SU-DHL-6 (cell line): ENCODE results near the gene RNASET2.
A peak's percentile ranks its signal among the peaks of the same experiment; 100 is the strongest.

Source experiments
- H2AFZ ChIP-seq: fragments of 200-600 bp; sonication (generic); 2 replicates; pipeline ENCODE4 v1.6.1; 2014; ENCODE audit warnings: low read depth, mild to moderate bottlenecking, moderate library complexity, mixed read lengths, antibody characterized with exemption, low read length; ENCODE audit not compliant: severe bottlenecking
- H3F3A ChIP-seq: fragments of 200-600 bp; shearing (Covaris generic); 2 replicates; pipeline ENCODE4 v1.6.0; 2016; ENCODE audit warnings: antibody characterized with exemption, mild to moderate bottlenecking; ENCODE audit not compliant: insufficient read depth
- H3K27ac ChIP-seq: fragments of 200-600 bp; sonication (generic); 2 replicates; pipeline ENCODE4 v1.5.1; 2016; ENCODE audit warnings: low read depth, mild to moderate bottlenecking, low read length, moderate library complexity, mixed read lengths
- H3K27me3 ChIP-seq: fragments of 200-600 bp; sonication (generic), shearing (Covaris generic); 2 replicates; pipeline ENCODE4 v1.6.0; 2014; ENCODE audit warnings: mild to moderate bottlenecking, low read length
- H3K36me3 ChIP-seq: fragments of 200-600 bp; sonication (generic); 2 replicates; pipeline ENCODE4 v1.6.1; 2014; ENCODE audit warnings: mild to moderate bottlenecking, low read length, mixed read lengths
- H3K4me2 ChIP-seq: fragments of 300-600, 200-600 bp; shearing (Covaris generic), sonication (generic); 2 replicates; pipeline ENCODE4 v1.6.0; 2014; ENCODE audit warnings: low read length, low read depth, mild to moderate bottlenecking; ENCODE audit not compliant: poor library complexity, severe bottlenecking
- H3K4me3 ChIP-seq: fragments of 200-600 bp; sonication (generic); 2 replicates; pipeline ENCODE4 v1.5.1; 2014; ENCODE audit warnings: antibody characterized with exemption, low read length, mild to moderate bottlenecking, mixed read lengths; ENCODE audit not compliant: insufficient read depth, poor library complexity, severe bottlenecking
- H3K79me2 ChIP-seq: fragments of 200-600 bp; sonication (generic); 2 replicates; pipeline ENCODE4 v1.6.1; 2014; ENCODE audit warnings: mild to moderate bottlenecking, low read length, moderate library complexity; ENCODE audit not compliant: insufficient read depth
- H3K9ac ChIP-seq: fragments of 200-600 bp; sonication (generic); 2 replicates; pipeline ENCODE4 v1.7.0; 2014; ENCODE audit warnings: mild to moderate bottlenecking, low read length
- H3K9me2 ChIP-seq: fragments of 200-600 bp; sonication (generic); replicated peaks from 2 replicates; pipeline ENCODE4 v1.6.1; 2014; ENCODE audit warnings: low read length; ENCODE audit not compliant: insufficient read depth
- H3K9me3 ChIP-seq: fragments of 200-600 bp; sonication (generic); 2 replicates; pipeline ENCODE4 v1.6.1; 2014; ENCODE audit warnings: low read length, mixed read lengths; ENCODE audit not compliant: insufficient read depth
- H4K20me1 ChIP-seq: fragments of 200-600 bp; sonication (generic); 2 replicates; pipeline ENCODE4 v1.6.1; 2014; ENCODE audit warnings: low read depth, mild to moderate bottlenecking, antibody characterized with exemption, low read length, moderate library complexity, mixed read lengths
- EZH2phosphoT487 ChIP-seq: fragments of 200-600 bp; sonication (generic), shearing (Covaris generic); conservative IDR thresholded peaks from 2 replicates; pipeline ENCODE4 v1.6.1; 2018; ENCODE audit warnings: mild to moderate bottlenecking, antibody characterized with exemption, low read length, moderate library complexity, mixed read lengths
- TF ChIP-seq, protein P1 (sequence below): fragments of 200-600 bp; sonication (generic); IDR thresholded peaks from one replicate; pipeline ENCODE4 v1.5.1; 2017; ENCODE audit warnings: antibody characterized with exemption, mild to moderate bottlenecking, low read length, moderate library complexity; ENCODE audit not compliant: insufficient read depth, poor library complexity, severe bottlenecking

The RNASET2 gene

DNA sequence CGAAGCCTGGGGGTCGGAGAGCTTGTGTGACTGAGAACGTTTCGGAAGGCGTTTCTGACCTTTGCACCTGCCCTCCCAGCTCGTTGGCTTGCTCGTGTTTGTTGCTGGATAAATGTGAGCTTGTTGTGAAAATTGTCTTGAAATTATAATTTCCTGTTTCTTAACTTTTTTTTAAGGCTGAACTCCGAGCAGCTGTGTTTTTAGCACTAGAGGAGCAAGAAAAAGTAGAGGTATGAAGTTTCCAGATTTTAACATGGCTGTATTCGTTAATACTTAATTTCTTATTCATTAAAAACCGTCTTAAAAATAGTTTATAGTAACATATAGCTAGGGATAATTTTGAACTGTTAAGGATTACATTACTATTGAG is 43.5 kb upstream of the RNASET2 start:
- Histone ChIP-seq H4K20me1 (peaks cover 18% of the 10 kb centered on the region), H3K27ac (peak overlapping the region; percentile 71), H3K4me3 (peak overlapping the region; percentile 96), H3K79me2 (peaks cover 87% of the 10 kb centered on the region), H2AFZ (peak overlapping the region; percentile 69), H3K9me3 (no peaks in the 10 kb centered on the region), H3K9me2 (no peaks in the 10 kb centered on the region), H3K27me3 (no peaks in the 10 kb centered on the region), H3K4me2 (peak overlapping the region; percentile 100), H3F3A (peaks cover 15% of the 10 kb centered on the region; the same call in 1 of the 2 replicates), H3K36me3 (peaks cover 32% of the 10 kb centered on the region), H3K9ac (peak overlapping the region; percentile 96)
- TF ChIP-seq, protein P1, sequence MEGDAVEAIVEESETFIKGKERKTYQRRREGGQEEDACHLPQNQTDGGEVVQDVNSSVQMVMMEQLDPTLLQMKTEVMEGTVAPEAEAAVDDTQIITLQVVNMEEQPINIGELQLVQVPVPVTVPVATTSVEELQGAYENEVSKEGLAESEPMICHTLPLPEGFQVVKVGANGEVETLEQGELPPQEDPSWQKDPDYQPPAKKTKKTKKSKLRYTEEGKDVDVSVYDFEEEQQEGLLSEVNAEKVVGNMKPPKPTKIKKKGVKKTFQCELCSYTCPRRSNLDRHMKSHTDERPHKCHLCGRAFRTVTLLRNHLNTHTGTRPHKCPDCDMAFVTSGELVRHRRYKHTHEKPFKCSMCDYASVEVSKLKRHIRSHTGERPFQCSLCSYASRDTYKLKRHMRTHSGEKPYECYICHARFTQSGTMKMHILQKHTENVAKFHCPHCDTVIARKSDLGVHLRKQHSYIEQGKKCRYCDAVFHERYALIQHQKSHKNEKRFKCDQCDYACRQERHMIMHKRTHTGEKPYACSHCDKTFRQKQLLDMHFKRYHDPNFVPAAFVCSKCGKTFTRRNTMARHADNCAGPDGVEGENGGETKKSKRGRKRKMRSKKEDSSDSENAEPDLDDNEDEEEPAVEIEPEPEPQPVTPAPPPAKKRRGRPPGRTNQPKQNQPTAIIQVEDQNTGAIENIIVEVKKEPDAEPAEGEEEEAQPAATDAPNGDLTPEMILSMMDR: no peak
- TF ChIP-seq EZH2phosphoT487: no peak

DNA sequence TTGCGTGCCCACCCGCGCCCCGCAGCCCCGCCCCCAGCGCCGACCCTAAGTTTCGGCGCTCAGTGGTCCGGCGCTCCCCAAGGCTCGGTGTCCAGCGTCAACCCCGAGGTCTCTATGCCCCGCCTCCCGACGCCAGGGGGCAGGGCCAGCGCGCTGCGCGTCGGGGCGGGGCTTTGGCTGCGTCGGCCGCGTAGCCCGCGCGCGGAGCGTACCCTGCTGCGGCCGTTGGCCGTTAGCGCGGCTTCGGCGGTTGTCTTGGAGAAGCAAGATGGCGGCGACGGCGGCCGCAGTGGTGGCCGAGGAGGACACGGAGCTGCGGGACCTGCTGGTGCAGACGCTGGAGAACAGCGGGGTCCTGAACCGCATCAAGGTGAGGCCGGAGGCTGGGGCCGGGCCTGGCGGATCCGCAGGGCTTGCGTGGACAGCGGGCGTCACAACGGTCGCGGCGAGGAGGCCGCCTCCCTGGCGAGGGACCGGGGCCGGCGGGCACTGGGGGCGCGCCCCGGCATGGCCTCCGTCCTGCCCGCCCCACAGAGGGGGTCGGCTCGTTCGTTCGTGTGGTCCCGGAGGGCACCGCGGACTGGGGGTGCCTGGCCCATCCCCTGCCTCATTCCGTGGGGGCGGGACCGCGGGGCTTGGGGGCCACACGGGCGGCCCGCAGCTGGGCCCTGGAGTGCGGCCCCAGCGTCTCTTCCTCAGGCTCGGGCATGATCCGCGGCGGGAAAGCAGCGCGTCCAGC is 43.0 kb upstream of the RNASET2 start, which contains the start of gene CEP43:
Gene CEP43, plus strand, starts transcription at position 253 of the 739 bp plus-strand sequence. Its CDS starts 16 bp downstream, at position 269.
- no peaks in the 10 kb centered on the region for H3K27me3 ChIP-seq
- H3K9ac ChIP-seq: peak within 1 kb of the TSS; percentile 96
- peaks cover 15% of the 10 kb centered on the region; the same call in 1 of the 2 replicates for H3F3A ChIP-seq
- H3K4me2 ChIP-seq: peak within 1 kb of the TSS; percentile 100
- no peaks in the 10 kb centered on the region for H3K9me2 ChIP-seq
- H3K27ac ChIP-seq: peak within 1 kb of the TSS; percentile 80
- no peaks in the 10 kb centered on the region for H3K9me3 ChIP-seq
- peaks cover 26% of the 10 kb centered on the region for H3K36me3 ChIP-seq
- peak within 1 kb of the TSS; percentile 96 for H3K4me3 ChIP-seq
- TF ChIP-seq, protein P1: no peak
- no peak for TF ChIP-seq EZH2phosphoT487
- peaks cover 20% of the 10 kb centered on the region for H4K20me1 ChIP-seq
- peaks cover 87% of the 10 kb centered on the region for H3K79me2 ChIP-seq
- H2AFZ ChIP-seq: peak within 1 kb of the TSS; percentile 77

DNA sequence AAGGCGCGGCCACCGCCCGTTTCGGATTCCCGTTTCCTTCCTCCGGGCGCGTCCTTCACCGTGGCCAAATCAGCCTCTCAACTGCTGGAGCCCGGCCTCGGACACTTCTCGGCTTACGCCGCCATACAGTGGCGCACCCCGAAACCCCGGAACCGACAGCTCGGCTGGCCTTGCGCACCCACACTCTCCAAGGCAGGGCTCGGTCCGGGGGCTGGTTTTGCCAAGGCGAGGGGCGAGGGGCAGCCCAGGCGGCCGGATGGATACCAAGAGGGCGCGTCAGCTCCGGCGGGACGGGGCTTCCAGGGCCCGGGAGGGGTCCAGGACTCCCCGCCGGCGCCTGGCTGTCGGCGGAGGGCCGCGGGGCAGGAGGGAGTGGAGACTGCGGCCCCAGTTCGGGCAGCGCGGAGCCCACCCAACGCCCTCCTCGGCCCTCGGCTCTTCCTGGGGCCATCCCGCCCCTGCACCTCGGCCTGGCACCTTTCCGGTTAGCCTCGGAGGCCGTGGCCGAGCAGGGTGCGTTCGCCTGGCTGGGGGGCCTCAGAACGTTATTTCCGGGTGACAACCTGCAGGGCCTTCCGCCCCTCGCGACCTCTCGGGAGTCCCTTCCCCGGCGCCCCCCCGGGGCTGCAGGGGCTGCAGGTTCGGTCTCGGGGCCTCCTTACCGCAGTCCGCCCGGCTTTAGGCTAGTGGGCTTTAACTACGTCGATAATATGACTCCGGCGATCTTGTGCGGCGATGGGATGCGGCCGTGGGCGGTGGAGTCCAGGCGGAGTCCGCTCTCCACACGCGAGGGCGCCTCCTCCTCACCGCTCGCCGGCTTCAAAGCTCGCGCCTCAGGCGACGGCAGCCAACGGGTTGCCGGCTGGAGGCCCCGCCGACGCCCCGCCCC is 42.1 kb upstream of the RNASET2 start:
- H3K36me3 ChIP-seq: peaks cover 18% of the 10 kb centered on the region; the same call in 1 of the 2 replicates
- peaks cover 12% of the 10 kb centered on the region; the same call in 1 of the 2 replicates for H3F3A ChIP-seq
- H3K9ac ChIP-seq: peak overlapping the region; percentile 96
- peak overlapping the region; percentile 77 for H2AFZ ChIP-seq
- peak overlapping the region; percentile 80 for H3K27ac ChIP-seq
- peak overlapping the region; percentile 50 for H3K4me2 ChIP-seq
- H4K20me1 ChIP-seq: peaks cover 20% of the 10 kb centered on the region
- TF ChIP-seq, protein P1: no peak
- TF ChIP-seq EZH2phosphoT487: no peak
- no peaks in the 10 kb centered on the region for H3K9me3 ChIP-seq
- H3K4me3 ChIP-seq: peak overlapping the region; percentile 91
- no peaks in the 10 kb centered on the region for H3K27me3 ChIP-seq
- H3K79me2 ChIP-seq: peaks cover 88% of the 10 kb centered on the region
- H3K9me2 ChIP-seq: no peaks in the 10 kb centered on the region
